HepG2 (cell line): Measurements from ENCODE around the gene TLDC2. TPM values are rescaled to one million over a fixed set of nuclear protein-coding genes. Genes with fewer than 3 reads are reported as not detected.
A peak's percentile ranks its signal among the peaks of the same experiment; 100 is the strongest.

Experiments used
- ETV6 ChIP-seq: sonication (generic); formaldehyde crosslinking; conservative IDR thresholded peaks from 2 replicates; pipeline ENCODE4 v1.4.0; 2020; ENCODE audit warnings: missing genetic modification reagents
- FOXK2 ChIP-seq: fragments of 450-650 bp; IDR thresholded peaks from 2 replicates; pipeline ENCODE4 v1.6.1; 2016
- GFI1 ChIP-seq: sonication (generic); formaldehyde crosslinking; IDR thresholded peaks from 2 replicates; pipeline ENCODE4 v1.5.0; 2020; ENCODE audit warnings: missing genetic modification reagents, mild to moderate bottlenecking, borderline replicate concordance
- MAFG ChIP-seq: sonication (generic); formaldehyde crosslinking; IDR thresholded peaks from 2 replicates; pipeline ENCODE4 v1.5.1; 2020; ENCODE audit warnings: mild to moderate bottlenecking, missing genetic modification reagents
- MAFK ChIP-seq, 2 experiments: IDR thresholded peaks in 1 of 2; conservative IDR thresholded peaks in 1 of 2; 2 replicates each; pipeline ENCODE4 v1.6.1; 2011; ENCODE audit warnings: improper control_type of control experiment in 2 of 2, low read length in 2 of 2
- RXRA ChIP-seq: sonication (generic); formaldehyde crosslinking; IDR thresholded peaks from 2 replicates; pipeline ENCODE4 v1.5.1; 2020; ENCODE audit warnings: missing genetic modification reagents
- SIN3A ChIP-seq: IDR thresholded peaks from 2 replicates; pipeline ENCODE4 v1.6.1; 2011; ENCODE audit warnings: low read depth, mild to moderate bottlenecking, control low read depth, low read length, borderline replicate concordance
- THYN1 ChIP-seq: sonication (generic); formaldehyde crosslinking; IDR thresholded peaks from 2 replicates; pipeline ENCODE4 v1.8.1; 2023; ENCODE audit warnings: low read depth, mild to moderate bottlenecking, moderate library complexity, missing genetic modification reagents, borderline replicate concordance
- TMF1 ChIP-seq: sonication (generic); formaldehyde crosslinking; IDR thresholded peaks from 2 replicates; pipeline ENCODE4 v1.8.1; 2022; ENCODE audit warnings: low read depth, missing genetic modification reagents
- XRCC5 ChIP-seq: fragments of 200-400 bp; formaldehyde crosslinking; optimal IDR thresholded peaks from 2 replicates; pipeline ENCODE3; 2017; ENCODE audit warnings: mild to moderate bottlenecking, low read length
- ZBTB37 ChIP-seq: sonication (generic); formaldehyde crosslinking; IDR thresholded peaks from 2 replicates; pipeline ENCODE4 v1.4.0; 2020; ENCODE audit warnings: mild to moderate bottlenecking, missing genetic modification reagents
- ZBTB40 ChIP-seq, 2 experiments: fragments of 450-650 bp in 1 of 2; sonication (generic) in 1 of 2; formaldehyde crosslinking in 1 of 2; IDR thresholded peaks; 2 replicates each; pipeline versions ENCODE4 v1.6.1 to v1.8.0; 2016 to 2022; ENCODE audit warnings: antibody characterized with exemption in 1 of 2, mild to moderate bottlenecking in 1 of 2, missing genetic modification reagents in 1 of 2
- ZMYM4 ChIP-seq: sonication (generic); formaldehyde crosslinking; IDR thresholded peaks from 2 replicates; pipeline ENCODE4 v1.8.1; 2023; ENCODE audit warnings: mild to moderate bottlenecking, missing genetic modification reagents
- ZNF282 ChIP-seq: fragments of 450-650 bp; IDR thresholded peaks from 2 replicates; pipeline ENCODE4 v1.6.1; 2018; ENCODE audit not compliant: partially characterized antibody
- ZNF350 ChIP-seq: sonication (generic); formaldehyde crosslinking; IDR thresholded peaks from 2 replicates; pipeline ENCODE4 v1.4.0; 2020; ENCODE audit warnings: mild to moderate bottlenecking, low read depth, missing genetic modification reagents, borderline replicate concordance
- ZNF703 ChIP-seq: sonication (generic); formaldehyde crosslinking; IDR thresholded peaks from 2 replicates; pipeline ENCODE4 v1.5.1; 2020; ENCODE audit warnings: missing genetic modification reagents, mild to moderate bottlenecking, moderate library complexity, borderline replicate concordance
- polyA plus RNA-seq, 8 experiments: library from polyadenylated mRNA; depleted of rRNA in 3 of 8; stranded (reverse) in 7 of 8; unstranded in 1 of 8; fragments of >200 nt; fragmentation: Illumina TruSeq in 4 of 8; extraction: Trizol in 4 of 8; gene quantifications; 2 replicates each; pipeline versions ENCODE4 v1.2.1 to v1.2.3, GENCODE V29; 2011 to 2016; ENCODE audit warnings: low read depth in 4 of 8, missing spikeins in 1 of 8, mixed read lengths in 1 of 8; ENCODE audit not compliant: insufficient read depth in 1 of 8
- total RNA-seq, 5 experiments: library from RNA; depleted of rRNA; stranded (reverse); fragments of >200 nt; fragmentation: Illumina TruSeq; extraction: Trizol; gene quantifications; 2 replicates each; pipeline ENCODE4 v1.2.3, GENCODE V29; 2016; ENCODE audit warnings: low read depth in 1 of 5
- TF ChIP-seq, protein P1 (sequence below): sonication (generic); formaldehyde crosslinking; IDR thresholded peaks from 2 replicates; pipeline ENCODE4 v1.4.0; 2020; ENCODE audit warnings: missing genetic modification reagents
- TF ChIP-seq, protein P2 (sequence below): IDR thresholded peaks from 2 replicates; pipeline ENCODE4 v1.6.1; 2016; ENCODE audit warnings: missing genetic modification reagents, missing compliant biosample characterization

TLDC2 gene
- total and polyA plus RNA-seq, 2 of the 13 experiments (the other 11 are each of a cell fraction or from before 2014, with no cell fraction given), result 1.5 to 1.6 TPM

GRCh38 chr20:36886859-36887751 is 11.2 kb downstream of the TLDC2 start (continued):
- TF ChIP-seq ZBTB37, result no peak
- TF ChIP-seq, protein P1, sequence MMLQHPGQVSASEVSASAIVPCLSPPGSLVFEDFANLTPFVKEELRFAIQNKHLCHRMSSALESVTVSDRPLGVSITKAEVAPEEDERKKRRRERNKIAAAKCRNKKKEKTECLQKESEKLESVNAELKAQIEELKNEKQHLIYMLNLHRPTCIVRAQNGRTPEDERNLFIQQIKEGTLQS (CRISPR knock-in tag), result no peak
- peak; percentile 97 for TF ChIP-seq XRCC5
- no peak for TF ChIP-seq ZBTB40 (IDR thresholded peaks at IDR 0.05)
- no peak for TF ChIP-seq ZBTB40 (CRISPR knock-in tag; IDR thresholded peaks at IDR 0.05)
- no peak for TF ChIP-seq MAFG (CRISPR knock-in tag)
- no peak for TF ChIP-seq THYN1 (CRISPR knock-in tag)
- no peak for TF ChIP-seq SIN3A
- no peak for TF ChIP-seq TMF1
- TF ChIP-seq MAFK (conservative IDR thresholded peaks at IDR 0.05 in 1 of 2, IDR thresholded peaks at IDR 0.05 in 1 of 2; ENCODE audit: low read length in 2 of 2), result no peak
- TF ChIP-seq, protein P2, sequence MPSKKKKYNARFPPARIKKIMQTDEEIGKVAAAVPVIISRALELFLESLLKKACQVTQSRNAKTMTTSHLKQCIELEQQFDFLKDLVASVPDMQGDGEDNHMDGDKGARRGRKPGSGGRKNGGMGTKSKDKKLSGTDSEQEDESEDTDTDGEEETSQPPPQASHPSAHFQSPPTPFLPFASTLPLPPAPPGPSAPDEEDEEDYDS (CRISPR knock-in tag), result peak; percentile 22
- peak; percentile 68 for TF ChIP-seq RXRA
- peak; percentile 83 for TF ChIP-seq ZNF350 (CRISPR knock-in tag)
- TF ChIP-seq ZNF703, result no peak
- no peak for TF ChIP-seq FOXK2
- TF ChIP-seq ZMYM4 (CRISPR knock-in tag), result peak; percentile 86
- TF ChIP-seq ETV6 (CRISPR knock-in tag), result no peak
- TF ChIP-seq GFI1 (CRISPR knock-in tag), result no peak
- no peak for TF ChIP-seq ZNF282
